Suprapubic skin (tissue), 4 donors: Measurements from ENCODE around the gene INSL6.

ENCODE experiments used
- EP300 ChIP-seq: sonication (generic); formaldehyde crosslinking; IDR thresholded peaks from one replicate; pipeline ENCODE4 v1.6.1; 2017; ENCODE audit warnings: antibody characterized with exemption
- POLR2A ChIP-seq, 2 donors: fragments of 450-650 bp; IDR thresholded peaks; one replicate each; pipeline ENCODE4 v1.6.1; 2017; ENCODE audit warnings: antibody characterized with exemption in 2 of 2, mild to moderate bottlenecking in 2 of 2, moderate library complexity in 2 of 2
- POLR2AphosphoS5 ChIP-seq, 3 donors: sonication (generic); formaldehyde crosslinking; IDR thresholded peaks; one replicate each; pipeline ENCODE4 v1.6.1; 2017; ENCODE audit warnings: antibody characterized with exemption in 3 of 3
- TF ChIP-seq, protein P1 (sequence below), 2 donors: fragments of 200-600 bp in 1 of 2; fragments of 450-650 bp in 1 of 2; sonication (generic) in 1 of 2; IDR thresholded peaks; one replicate each; pipeline ENCODE4 v1.5.1; 2016 to 2019; ENCODE audit warnings: antibody characterized with exemption in 2 of 2, mild to moderate bottlenecking in 1 of 2, moderate library complexity in 1 of 2

DNA sequence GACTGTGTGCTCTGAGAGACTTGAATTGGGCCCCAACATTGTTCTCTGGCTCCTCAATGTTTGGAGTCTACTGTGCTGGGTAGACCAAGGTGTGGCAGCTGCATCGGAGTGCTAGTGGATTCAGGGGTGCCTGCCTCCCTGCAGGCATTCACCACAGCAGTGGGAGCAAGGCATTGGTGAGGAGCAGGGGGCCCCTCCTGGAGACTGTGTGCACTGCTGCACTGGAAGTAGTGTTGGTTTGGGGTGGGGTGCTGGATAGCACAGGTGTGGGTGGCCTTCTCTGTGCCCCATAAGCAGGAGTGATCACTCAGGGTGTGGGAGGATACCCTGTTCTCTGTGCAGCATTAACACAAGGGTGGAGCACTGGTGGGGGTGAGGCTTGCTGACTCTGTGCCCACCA lies 39.2 kb downstream of the INSL6 start:
- TF ChIP-seq, protein P1, sequence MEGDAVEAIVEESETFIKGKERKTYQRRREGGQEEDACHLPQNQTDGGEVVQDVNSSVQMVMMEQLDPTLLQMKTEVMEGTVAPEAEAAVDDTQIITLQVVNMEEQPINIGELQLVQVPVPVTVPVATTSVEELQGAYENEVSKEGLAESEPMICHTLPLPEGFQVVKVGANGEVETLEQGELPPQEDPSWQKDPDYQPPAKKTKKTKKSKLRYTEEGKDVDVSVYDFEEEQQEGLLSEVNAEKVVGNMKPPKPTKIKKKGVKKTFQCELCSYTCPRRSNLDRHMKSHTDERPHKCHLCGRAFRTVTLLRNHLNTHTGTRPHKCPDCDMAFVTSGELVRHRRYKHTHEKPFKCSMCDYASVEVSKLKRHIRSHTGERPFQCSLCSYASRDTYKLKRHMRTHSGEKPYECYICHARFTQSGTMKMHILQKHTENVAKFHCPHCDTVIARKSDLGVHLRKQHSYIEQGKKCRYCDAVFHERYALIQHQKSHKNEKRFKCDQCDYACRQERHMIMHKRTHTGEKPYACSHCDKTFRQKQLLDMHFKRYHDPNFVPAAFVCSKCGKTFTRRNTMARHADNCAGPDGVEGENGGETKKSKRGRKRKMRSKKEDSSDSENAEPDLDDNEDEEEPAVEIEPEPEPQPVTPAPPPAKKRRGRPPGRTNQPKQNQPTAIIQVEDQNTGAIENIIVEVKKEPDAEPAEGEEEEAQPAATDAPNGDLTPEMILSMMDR (IDR thresholded peaks at IDR 0.05): no peak
- TF ChIP-seq POLR2A (IDR thresholded peaks at IDR 0.05): no peak
- TF ChIP-seq EP300: no peak
- no peak for TF ChIP-seq POLR2AphosphoS5 (IDR thresholded peaks at IDR 0.05)
